Measurements from ENCODE around the gene COL21A1. TPM values are rescaled to one million over a fixed set of nuclear protein-coding genes. Genes with fewer than 3 reads are reported as not detected.

Gene COL21A1
- total and polyA plus RNA-seq, 2 of the 4 experiments (the other 2 are of a cell fraction), result 0.05 TPM; not detected in 1

DNA sequence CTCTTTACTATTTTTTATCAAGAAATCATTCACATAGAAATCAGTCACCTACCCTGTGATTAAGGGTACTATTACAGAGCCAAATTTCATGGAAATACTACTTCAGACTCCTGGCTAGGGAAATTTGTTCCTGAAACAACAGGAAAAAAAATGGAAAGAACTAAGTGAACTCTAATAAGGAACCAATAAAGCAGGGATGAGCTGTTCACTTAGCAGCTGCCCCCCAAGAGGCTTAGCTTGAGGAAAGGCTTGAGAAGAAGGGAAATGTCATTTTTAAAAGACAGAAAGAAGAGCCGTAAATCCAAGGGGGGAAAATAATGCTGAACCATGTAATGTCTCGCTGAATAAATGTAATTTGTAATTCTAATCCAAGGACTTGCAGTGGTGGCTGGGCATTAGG is 88.8 kb downstream of the COL21A1 start:
- ATAC-seq (ENCODE audit: low read depth), result no peak
- no peak for DNase-seq

More for the DNA sequence above, 88.8 kb downstream of the COL21A1 start:
- intact Hi-C loops (cut with micrococcal nuclease), result no loop called here
- no peak overlapping the region for H3K56ac ChIP-seq (ENCODE audit: extremely low read depth, insufficient read depth, low read length)
- POLR2A ChIA-PET (ENCODE audit: unreplicated experiment), result no interaction called here
- no peaks in the 10 kb centered on the region; the same call in 1 of the 2 replicates for H3K4me1 ChIP-seq (ENCODE audit: control insufficient read depth, insufficient read depth, low read length)
- H2BK20ac ChIP-seq (ENCODE audit: low read depth, low read length), result no peak overlapping the region
- CTCF ChIA-PET, result no interaction called here
- no peak overlapping the region for H4K91ac ChIP-seq (ENCODE audit: insufficient read depth, low read depth, low read length)
- no TSS peak for BruUV-seq (replicated peaks)
- dilution Hi-C loops (cut with HindIII; ENCODE audit: low sequenced_read_pairs, unreplicated experiment), result no loop called here
- no CpG with 5 or more reads among the region's 2 CpGs for WGBS, 2 experiments (ENCODE audit: extremely low coverage in 2 of 2, insufficient read length in 1 of 2)
- H3K4me2 ChIP-seq (ENCODE audit: low read depth, low read length), result no peak overlapping the region
- no peak overlapping the region for H3K23ac ChIP-seq (ENCODE audit: low read depth, low read length)
- no peak overlapping the region for H2BK120ac ChIP-seq (ENCODE audit: low read depth, low read length)
- no peaks in the 10 kb centered on the region for H3K27me3 ChIP-seq (ENCODE audit: control insufficient read depth, insufficient read depth, low read length)
- no peaks in the 10 kb centered on the region for H3K79me1 ChIP-seq (ENCODE audit: low read depth in 1 of 2, low read length in 2 of 2)
- no peak overlapping the region for H2BK15ac ChIP-seq (ENCODE audit: low read depth, low read length)
- H4K20me1 ChIP-seq (ENCODE audit: insufficient read depth, low read length), result no peaks in the 10 kb centered on the region
- H3K9me3 ChIP-seq (ENCODE audit: control insufficient read depth, insufficient read depth, low read length), result no peaks in the 10 kb centered on the region
- no peak overlapping the region for H2AFZ ChIP-seq (replicated peaks; ENCODE audit: low read length, poor library complexity)
- no peak overlapping the region for H2AK9ac ChIP-seq (replicated peaks; ENCODE audit: low read depth, low read length, poor library complexity)
- H2BK5ac ChIP-seq (ENCODE audit: low read depth, low read length, poor library complexity, severe bottlenecking), result no peak overlapping the region
- H3K27ac ChIP-seq (ENCODE audit: insufficient read depth, low read length), result no peak overlapping the region
- no peaks in the 10 kb centered on the region for H3K9me1 ChIP-seq (ENCODE audit: insufficient read depth, low read length)
- in situ Hi-C loops (cut with MboI; ENCODE audit: low sequenced_read_pairs), result no loop called here
- H3K4me3 ChIP-seq (ENCODE audit: insufficient read depth, low read depth, low read length), result no peak overlapping the region
- H2AK5ac ChIP-seq (ENCODE audit: low read depth, low read length), result no peak overlapping the region
- no peak overlapping the region for H4K8ac ChIP-seq (ENCODE audit: low read depth in 2 of 2, low read length in 2 of 2)
- no peak overlapping the region for H3K9ac ChIP-seq (ENCODE audit: low read depth, low read length)
- no peak overlapping the region for H3K4ac ChIP-seq (ENCODE audit: low read depth, low read length)
- H3K36me3 ChIP-seq (ENCODE audit: control insufficient read depth, insufficient read depth, low read length), result no peaks in the 10 kb centered on the region
- H4K5ac ChIP-seq (ENCODE audit: low read depth, low read length), result no peak overlapping the region
- TF ChIP-seq CEBPB (IDR thresholded peaks at IDR 0.05; ENCODE audit: low read depth, low read length) (no peak), SMC3 (IDR thresholded peaks at IDR 0.05; ENCODE audit: low read depth, low read length) (no peak), RAD21 (IDR thresholded peaks at IDR 0.05; ENCODE audit: low read length) (no peak), RFX5 (IDR thresholded peaks at IDR 0.05; ENCODE audit: low read depth, low read length) (no peak), RCOR1 (IDR thresholded peaks at IDR 0.05; ENCODE audit: insufficient replicate concordance, low read length) (no peak), MXI1 (IDR thresholded peaks at IDR 0.05; ENCODE audit: borderline replicate concordance, low read depth, low read length) (no peak), NFE2L2 (IDR thresholded peaks at IDR 0.05; ENCODE audit: low read depth, low read length) (no peak), FOS (IDR thresholded peaks at IDR 0.05; ENCODE audit: low read depth, low read length) (no peak), BHLHE40 (IDR thresholded peaks at IDR 0.05; ENCODE audit: low read depth, low read length) (no peak), MAFK (IDR thresholded peaks at IDR 0.05; ENCODE audit: low read depth, low read length) (no peak), MAZ (IDR thresholded peaks at IDR 0.05; ENCODE audit: borderline replicate concordance, low read depth, low read length) (no peak), POLR2A (IDR thresholded peaks at IDR 0.05; ENCODE audit: low read depth, low read length) (no peak), CHD1 (IDR thresholded peaks at IDR 0.05; ENCODE audit: low read depth, low read length) (no peak)
- TF ChIP-seq, protein P1, sequence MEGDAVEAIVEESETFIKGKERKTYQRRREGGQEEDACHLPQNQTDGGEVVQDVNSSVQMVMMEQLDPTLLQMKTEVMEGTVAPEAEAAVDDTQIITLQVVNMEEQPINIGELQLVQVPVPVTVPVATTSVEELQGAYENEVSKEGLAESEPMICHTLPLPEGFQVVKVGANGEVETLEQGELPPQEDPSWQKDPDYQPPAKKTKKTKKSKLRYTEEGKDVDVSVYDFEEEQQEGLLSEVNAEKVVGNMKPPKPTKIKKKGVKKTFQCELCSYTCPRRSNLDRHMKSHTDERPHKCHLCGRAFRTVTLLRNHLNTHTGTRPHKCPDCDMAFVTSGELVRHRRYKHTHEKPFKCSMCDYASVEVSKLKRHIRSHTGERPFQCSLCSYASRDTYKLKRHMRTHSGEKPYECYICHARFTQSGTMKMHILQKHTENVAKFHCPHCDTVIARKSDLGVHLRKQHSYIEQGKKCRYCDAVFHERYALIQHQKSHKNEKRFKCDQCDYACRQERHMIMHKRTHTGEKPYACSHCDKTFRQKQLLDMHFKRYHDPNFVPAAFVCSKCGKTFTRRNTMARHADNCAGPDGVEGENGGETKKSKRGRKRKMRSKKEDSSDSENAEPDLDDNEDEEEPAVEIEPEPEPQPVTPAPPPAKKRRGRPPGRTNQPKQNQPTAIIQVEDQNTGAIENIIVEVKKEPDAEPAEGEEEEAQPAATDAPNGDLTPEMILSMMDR (conservative IDR thresholded peaks at IDR 0.05; ENCODE audit: low read depth, low read length), result no peak
- TF ChIP-seq, protein P2, sequence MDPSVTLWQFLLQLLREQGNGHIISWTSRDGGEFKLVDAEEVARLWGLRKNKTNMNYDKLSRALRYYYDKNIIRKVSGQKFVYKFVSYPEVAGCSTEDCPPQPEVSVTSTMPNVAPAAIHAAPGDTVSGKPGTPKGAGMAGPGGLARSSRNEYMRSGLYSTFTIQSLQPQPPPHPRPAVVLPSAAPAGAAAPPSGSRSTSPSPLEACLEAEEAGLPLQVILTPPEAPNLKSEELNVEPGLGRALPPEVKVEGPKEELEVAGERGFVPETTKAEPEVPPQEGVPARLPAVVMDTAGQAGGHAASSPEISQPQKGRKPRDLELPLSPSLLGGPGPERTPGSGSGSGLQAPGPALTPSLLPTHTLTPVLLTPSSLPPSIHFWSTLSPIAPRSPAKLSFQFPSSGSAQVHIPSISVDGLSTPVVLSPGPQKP (IDR thresholded peaks at IDR 0.05; ENCODE audit: borderline replicate concordance, low read depth, low read length), result no peak
- TF ChIP-seq, protein P3, sequence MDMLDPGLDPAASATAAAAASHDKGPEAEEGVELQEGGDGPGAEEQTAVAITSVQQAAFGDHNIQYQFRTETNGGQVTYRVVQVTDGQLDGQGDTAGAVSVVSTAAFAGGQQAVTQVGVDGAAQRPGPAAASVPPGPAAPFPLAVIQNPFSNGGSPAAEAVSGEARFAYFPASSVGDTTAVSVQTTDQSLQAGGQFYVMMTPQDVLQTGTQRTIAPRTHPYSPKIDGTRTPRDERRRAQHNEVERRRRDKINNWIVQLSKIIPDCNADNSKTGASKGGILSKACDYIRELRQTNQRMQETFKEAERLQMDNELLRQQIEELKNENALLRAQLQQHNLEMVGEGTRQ (IDR thresholded peaks at IDR 0.05; ENCODE audit: low read depth, low read length), result no peak
- no peak overlapping the region for H3K14ac ChIP-seq (replicated peaks; ENCODE audit: low read depth, low read length)
- H3K18ac ChIP-seq (ENCODE audit: low read depth, low read length), result no peak overlapping the region

All from IMR-90 (cell line).